GM18520 (cell line): ENCODE results near the gene LTBP1.

Experiments used
- ATAC-seq: cut with Tn5 transposase; IDR thresholded peaks from one replicate; pipeline ENCODE4 v1.9.1; 2021; ENCODE audit not compliant: unreplicated experiment

The LTBP1 gene

GRCh38 chr2:33323957-33324356, 377.2 kb downstream of the LTBP1 start:
- ATAC-seq = no peak

DNA sequence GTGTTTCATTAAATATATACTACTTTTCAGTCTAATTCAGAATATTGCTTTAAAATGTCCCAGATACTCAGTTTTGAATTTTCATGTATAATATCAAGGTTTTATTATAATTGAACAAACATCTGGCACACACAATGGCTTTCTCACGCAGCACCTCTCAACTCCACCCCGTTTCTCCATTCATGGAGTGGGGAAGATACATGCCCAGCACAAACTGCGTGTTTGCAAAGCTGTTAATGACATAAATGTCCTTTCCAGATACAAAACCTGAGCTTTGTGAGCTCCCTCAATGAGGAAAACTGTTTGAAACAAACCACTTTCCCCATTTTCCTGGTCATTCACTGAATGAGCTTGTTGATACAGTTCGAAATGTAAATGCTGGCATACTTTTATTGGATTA, 379.3 kb downstream of the LTBP1 start:
- no peak for ATAC-seq

DNA sequence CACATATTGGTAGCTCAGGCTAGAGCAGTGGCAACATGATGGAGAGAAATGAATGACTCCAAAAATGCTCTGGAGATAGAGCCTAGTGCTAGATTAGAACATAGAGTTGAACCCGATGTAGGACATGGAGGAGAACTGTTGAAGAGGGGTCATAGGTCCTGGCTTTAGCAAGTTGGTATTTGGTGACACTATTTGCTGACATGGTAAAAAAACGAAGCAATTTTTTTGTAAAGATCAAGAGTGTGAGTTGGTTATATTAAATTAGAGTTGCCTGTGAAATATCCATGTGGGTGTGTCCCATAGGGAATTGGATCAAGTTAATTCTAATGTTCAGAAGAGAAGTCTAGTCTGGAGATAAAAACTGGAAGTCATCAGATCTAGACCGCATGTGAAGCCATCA, 386.7 kb downstream of the LTBP1 start:
- no peak for ATAC-seq

GRCh38 chr2:33334083-33334482, 387.3 kb downstream of the LTBP1 start:
- no peak for ATAC-seq

GRCh38 chr2:33335516-33335915, 388.8 kb downstream of the LTBP1 start:
- no peak for ATAC-seq

- ATAC-seq = no peak
Observed at GRCh38 chr2:33336036-33336625, 389.4 kb downstream of the LTBP1 start.

DNA sequence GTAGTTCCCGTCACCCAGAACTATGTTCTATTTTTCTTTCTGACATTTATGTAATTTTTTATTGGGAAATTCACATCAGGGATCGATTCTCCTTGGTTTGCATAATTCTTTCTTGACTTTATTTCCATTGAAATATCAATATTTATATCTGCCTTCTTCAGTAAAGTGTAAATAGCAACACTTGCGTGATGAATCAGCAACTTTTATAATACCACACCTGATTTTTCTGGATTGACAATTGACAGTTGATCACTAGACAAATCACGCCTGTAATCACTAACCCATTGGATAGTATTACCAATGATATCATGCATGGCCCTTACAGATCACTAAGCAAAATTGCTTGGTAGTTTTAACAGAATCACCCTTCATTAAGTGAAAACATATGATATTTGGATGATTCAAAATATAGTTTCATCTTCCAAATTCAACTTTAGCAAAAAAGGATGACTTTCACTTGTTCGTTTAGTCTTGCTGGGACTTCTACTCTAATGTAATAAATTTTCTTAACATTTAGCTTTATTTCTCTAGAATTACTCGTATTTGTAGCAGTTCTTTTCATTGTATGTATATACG, 390.7 kb downstream of the LTBP1 start:
- ATAC-seq = no peak

DNA sequence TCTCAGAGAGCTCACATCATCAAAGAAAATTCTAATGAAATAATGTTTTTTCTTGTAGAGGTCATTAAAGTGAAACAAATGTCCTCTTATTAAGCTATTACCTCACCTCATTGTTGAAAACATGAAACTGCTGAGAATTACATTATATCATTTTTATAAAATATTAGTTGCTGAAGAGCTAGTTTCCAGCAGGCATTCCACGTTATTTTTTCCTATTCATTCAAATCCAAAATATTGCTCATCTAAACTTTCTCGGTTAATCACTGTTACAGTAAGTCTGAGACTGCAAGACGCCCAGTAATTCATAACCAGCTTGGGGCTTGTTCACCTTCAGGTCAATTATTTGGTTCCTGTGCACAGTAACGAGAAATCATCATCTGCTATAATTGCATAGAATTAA, 391.2 kb downstream of the LTBP1 start:
- ATAC-seq = no peak

DNA sequence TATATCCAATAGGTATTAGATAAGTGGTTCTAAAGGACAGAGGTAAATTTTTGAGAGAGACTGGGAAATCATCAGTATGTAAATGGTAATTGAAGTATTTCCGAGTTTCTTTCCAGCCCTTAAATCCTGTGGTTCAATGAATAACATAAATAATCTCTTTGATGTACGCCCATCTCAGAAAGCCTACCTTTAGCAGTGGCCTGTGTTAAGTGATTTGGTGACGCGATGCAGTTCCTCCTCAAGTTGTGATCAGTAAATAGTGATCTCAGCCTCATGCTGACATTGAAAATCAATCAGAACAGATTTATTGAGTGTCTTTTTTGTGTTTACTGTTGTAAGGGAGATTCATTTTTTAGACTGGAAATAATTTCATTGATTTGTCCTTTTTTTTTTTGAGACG, 392.5 kb downstream of the LTBP1 start:
- ATAC-seq = no peak

DNA sequence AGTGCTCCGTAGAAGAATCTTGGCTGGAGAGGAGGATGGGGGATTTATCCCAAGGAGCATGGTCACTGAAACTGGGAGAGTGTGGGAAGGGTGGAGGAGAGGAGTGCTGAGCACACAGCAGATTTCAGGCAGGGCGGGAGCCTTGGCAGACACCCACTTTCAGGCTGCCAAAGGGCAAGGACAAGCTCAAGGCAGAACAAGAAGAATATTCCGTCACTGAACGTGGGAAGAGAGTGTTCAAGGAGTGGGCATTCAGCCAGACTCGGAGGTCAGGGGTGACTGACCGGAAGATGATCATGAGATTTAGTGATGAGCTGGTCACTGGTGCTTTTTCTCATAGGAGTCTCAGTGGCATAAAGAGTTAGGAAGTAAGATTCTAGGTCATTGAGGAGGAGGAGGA, 393.5 kb downstream of the LTBP1 start:
- no peak for ATAC-seq

DNA sequence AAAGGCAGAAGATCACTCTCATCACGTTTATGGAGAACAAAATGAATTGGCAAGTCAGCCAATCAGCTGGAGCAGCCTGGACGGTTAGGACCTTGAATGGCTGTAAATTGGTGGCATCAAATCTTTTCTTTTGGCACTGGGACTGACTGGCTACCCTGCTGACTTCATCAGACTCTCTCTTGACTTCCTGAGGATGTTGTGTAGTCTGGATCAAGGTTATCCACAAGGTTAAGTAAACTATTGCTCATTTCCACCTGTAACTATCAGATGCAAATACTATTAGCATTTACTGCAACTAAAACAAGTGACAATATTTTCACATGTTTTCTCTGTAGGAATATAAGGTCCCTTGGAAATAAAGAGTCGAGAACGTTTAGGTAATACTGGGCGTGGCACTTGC, 395.4 kb downstream of the LTBP1 start:
- ATAC-seq = no peak

- no peak for ATAC-seq
Observed at GRCh38 chr2:33342705-33343104, 396.0 kb downstream of the LTBP1 start.

DNA sequence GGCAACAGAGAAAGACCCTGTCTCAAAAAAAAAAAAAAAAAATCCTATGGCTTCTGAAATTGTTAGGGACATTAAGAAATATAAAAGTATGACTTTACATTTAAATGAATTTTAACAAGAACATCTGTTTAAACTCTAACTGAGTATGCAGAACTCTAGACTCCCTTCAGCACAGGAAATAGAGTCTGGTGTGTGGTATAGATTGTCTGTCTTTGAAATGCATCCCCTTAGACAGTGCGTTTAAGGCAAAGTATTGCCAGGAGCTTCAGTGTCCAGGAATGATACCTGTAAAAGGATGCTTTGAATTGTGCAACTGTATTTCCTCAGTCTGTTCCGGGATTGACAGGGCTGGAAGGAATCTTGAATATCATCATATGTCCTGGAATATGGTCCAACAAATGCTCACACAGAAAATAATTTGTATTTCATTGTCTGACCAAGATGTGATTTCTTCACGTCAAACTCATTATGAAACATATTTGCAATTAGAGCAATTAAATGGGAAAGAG, 396.7 kb downstream of the LTBP1 start:
- ATAC-seq = no peak

DNA sequence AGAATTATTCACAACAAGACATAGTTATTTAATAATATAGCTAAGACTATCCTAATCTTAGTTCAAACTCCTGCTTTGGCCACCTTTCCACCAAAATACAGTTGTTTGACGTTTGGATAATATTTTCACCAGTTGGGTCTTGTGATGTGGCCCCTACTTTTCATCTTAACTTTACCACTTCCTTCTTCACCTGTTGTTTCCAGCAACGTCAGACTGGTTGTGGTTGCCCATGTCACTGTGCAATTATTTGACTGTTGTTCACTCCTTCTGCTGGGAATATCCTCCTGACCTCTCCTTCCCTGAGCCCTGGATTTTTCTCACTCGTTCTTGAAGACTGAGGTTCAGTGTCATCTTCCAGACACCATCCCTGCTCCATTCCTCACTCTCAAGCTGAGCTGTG, 397.5 kb downstream of the LTBP1 start:
- ATAC-seq = no peak

GRCh38 chr2:33347856-33348255, 401.1 kb downstream of the LTBP1 start:
- ATAC-seq = no peak

DNA sequence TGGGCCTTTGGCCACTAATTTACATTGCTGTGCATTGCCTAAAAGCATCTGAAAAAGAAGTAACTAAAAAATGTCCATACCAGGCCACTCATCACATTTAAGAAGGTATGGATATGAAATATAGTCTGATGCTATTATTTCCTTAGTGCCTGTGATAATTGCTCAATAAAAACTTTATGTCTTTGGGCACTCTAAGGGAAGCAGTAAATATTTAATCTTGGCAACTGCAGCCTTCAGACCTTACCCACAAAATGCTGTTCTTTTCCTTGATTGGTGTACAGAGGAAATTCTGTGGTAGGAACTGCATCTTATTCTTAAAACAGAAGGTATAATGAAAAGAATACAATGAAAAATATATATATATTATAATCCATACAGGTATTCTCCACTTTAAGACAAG, 403.9 kb downstream of the LTBP1 start:
- ATAC-seq = no peak

DNA sequence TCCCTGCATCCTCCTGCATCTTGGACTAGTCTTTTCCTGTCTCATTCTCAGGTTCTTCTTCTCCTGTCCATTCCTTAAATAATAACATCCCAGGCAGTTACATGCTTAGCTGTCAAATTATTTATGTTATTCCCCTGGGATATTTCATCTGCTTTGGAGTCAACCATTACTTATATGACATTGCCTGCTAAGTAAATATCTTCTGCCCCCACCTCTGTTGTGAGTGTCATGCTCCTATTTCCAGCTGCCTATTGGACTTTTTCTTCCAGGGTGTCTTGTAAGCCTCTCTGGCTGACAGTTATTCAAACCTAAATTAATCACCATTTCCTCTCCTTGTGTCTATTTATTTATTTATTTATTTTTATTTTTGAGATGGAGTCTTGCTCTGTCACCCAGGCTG, 405.0 kb downstream of the LTBP1 start:
- ATAC-seq = no peak

- no peak for ATAC-seq
Observed at GRCh38 chr2:33354981-33355380, 408.2 kb downstream of the LTBP1 start.

GRCh38 chr2:33358878-33359277, 412.1 kb downstream of the LTBP1 start:
- no peak for ATAC-seq

- no peak for ATAC-seq
Observed at GRCh38 chr2:33363325-33364298, 416.9 kb downstream of the LTBP1 start.

DNA sequence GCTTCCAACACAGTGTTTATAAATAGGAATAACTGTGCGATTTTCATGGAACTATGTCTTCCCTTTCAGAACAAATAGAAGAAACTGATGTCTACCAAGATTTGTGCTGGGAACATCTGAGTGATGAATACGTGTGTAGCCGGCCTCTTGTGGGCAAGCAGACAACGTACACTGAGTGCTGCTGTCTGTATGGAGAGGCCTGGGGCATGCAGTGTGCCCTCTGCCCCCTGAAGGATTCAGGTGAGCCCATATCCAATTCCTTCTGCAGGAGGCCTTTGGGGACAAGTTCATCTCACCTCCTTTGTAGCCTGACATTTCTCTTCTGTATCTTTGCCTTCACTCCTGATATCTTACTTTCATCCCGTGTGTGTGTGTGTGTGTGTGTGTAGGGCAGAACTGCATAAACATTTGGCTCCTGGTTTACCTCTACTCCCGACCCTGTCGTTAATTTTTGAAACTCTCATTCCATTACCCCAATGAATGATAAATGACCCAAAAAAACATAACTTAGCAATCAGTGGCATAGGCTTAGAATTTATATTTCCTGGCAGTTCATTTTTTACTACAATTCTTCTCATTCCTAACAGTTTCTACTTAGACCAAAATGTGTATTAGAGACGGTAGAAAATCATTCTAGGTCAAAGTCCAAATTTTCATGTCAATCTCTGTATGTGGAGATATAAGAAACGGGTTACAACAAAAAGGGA, 418.7 kb downstream of the LTBP1 start:
- ATAC-seq = no peak
